ES-I3 (cell line): ENCODE measurements around the gene CFAP251.
"Not testable (repeated sequence)": the region's sequence is repeated elsewhere in the genome, so short reads cannot be mapped to it uniquely, and the experiment has no call there.

Experiments
- H3K36me3 ChIP-seq: 2 replicates; pipeline ENCODE4 v1.6.1; 2013; ENCODE audit warnings: mild to moderate bottlenecking, low read length, control low read depth, moderate library complexity; ENCODE audit not compliant: insufficient read depth
- H3K4me1 ChIP-seq: 2 replicates; pipeline ENCODE4 v1.6.1; 2013; ENCODE audit warnings: mild to moderate bottlenecking, control low read depth, low read length; ENCODE audit not compliant: insufficient read depth
- H3K9ac ChIP-seq: 2 replicates; pipeline ENCODE4 v1.6.1; 2013; ENCODE audit warnings: low read depth, mild to moderate bottlenecking, low read length, moderate library complexity
- H3K9me3 ChIP-seq: 2 replicates; pipeline ENCODE4 v1.6.1; 2013; ENCODE audit warnings: mild to moderate bottlenecking, low read length, moderate library complexity; ENCODE audit not compliant: control insufficient read depth, insufficient read depth

Gene CFAP251

GRCh38 chr12:121925358-121925695 is 6.9 kb downstream of the CFAP251 start:
- Histone ChIP-seq H3K36me3 (no peaks in the 10 kb centered on the region), H3K4me1 (peaks cover 30% of the 10 kb centered on the region), H3K9me3 (no peaks in the 10 kb centered on the region), H3K9ac (peak overlapping the region; percentile 2; the same call in 1 of the 2 replicates)

DNA sequence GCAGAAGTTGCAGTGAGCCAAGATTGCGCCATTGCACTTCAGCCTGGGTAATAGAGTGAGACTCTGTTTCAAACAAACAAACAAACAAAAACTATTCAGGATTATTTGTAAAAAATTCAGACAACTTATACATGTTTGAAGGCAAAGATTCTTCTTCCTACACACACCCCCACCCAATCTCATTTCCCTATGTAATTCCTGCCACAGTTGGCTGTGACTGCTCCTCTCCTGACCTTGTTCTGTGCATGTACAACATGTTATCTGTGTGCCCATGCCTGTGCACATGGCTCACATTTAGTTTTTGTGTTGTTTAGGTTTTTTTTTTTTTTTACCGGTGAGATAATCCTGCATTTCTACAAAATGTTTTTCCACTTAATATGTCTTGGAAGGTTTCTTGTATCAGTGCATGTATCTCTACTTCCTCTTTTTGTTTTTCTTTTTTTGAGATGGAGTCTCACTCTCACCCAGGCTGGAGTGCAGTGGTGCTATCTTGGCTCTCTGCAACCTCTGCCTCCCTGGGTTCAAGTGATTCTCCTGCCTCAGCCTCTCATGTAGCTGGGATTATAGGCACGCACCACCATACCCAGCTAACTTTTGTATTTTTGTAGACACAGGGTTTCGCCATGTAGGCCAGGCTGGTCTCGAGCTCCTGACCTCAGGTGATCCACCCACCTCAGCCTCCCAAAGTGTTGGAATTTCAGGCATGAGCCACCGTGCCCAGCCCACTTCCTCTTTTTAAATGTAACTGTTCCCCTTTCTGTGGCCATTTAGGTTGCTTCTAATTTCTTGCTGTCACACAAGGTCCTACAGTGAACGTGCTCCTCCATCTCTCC is 8.7 kb downstream of the CFAP251 start:
- H3K4me1 ChIP-seq: peaks cover 30% of the 10 kb centered on the region
- no peaks in the 10 kb centered on the region for H3K36me3 ChIP-seq
- no peaks in the 10 kb centered on the region for H3K9me3 ChIP-seq
- no peak overlapping the region for H3K9ac ChIP-seq

DNA sequence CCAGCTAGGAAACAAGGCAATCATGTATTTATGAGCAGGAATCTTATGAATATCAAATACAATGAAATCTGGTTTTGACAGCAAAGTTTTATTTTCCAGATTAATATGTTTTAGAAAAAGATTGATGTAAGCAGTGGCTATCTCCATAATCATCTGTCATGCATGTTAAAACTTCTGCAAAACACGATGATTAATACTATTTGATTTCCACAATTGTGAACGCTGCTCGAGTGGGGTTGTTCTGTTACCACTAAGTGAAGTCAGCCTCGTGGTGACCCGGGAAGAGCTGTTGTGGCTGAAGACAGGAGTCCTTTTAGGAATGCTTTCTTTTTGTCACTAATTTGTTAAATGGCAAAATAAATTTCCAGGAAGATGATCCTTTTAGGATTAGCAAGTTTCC is 9.4 kb downstream of the CFAP251 start:
- no peak overlapping the region for H3K9ac ChIP-seq
- H3K9me3 ChIP-seq: no peaks in the 10 kb centered on the region
- H3K36me3 ChIP-seq: no peaks in the 10 kb centered on the region
- H3K4me1 ChIP-seq: peaks cover 30% of the 10 kb centered on the region

DNA sequence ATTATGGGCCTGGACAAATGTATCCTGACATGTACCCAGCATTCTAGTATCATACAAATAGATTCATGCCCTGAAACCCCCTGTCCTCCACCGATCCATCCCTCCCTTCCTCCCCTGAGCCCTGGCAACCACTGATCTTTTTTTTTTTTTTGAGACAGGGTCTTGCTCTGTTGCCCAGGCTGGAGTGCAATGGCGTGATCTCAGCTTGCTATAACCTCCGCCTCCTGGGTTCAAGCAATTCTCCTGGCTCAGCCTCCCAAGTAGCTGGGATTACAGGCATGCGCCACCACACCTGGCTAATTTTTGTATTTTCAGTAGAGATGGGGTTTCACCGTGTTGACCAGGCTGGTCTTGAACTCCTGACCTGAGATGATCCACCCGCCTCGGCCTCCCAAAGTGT is 11.2 kb downstream of the CFAP251 start:
- H3K9me3 ChIP-seq, H3K36me3 ChIP-seq, H3K9ac ChIP-seq: not testable (repeated sequence)
- peaks cover 37% of the 10 kb centered on the region for H3K4me1 ChIP-seq

DNA sequence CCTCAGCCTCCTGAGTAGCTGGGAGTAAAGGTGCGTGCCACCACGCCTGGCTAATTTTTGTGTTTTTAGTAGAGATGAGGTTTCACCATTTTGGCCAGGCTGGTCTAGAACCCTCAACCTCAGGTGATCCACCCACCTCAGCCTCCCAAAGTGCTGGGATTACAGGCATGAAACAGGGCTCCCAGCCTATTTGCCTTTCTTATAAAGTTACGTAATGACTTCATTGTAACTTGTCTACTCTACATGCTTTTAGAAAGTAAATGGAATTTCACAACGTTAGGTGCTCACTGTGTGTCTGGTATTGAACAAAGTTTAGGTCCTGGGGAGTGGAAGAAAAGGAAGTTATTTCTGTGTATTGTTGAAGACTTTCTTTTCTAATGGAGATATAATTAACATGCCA is 12.5 kb downstream of the CFAP251 start:
- Histone ChIP-seq H3K9ac (no peak overlapping the region), H3K4me1 (peaks cover 30% of the 10 kb centered on the region), H3K36me3 (no peaks in the 10 kb centered on the region), H3K9me3 (no peaks in the 10 kb centered on the region)

DNA sequence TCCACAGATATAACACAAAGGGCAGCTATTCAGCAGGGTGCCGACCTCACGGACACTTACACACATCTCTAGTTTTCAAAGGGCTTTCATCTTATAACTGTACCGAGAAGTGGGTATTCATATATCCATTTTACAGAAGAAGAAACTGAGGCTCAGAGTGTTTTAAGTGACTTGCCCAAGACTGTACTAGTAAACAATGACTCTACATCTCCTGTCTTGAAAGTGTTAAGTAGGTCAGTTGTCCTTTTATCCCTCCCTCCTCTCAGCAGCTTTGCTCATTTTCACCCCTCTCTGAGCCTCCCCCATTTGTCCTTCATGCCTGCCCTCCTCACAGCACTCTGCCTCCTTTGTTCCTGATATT is 13.8 kb downstream of the CFAP251 start:
- peaks cover 24% of the 10 kb centered on the region for H3K4me1 ChIP-seq
- no peak overlapping the region for H3K9ac ChIP-seq
- H3K36me3 ChIP-seq: no peaks in the 10 kb centered on the region
- no peaks in the 10 kb centered on the region; the same call in 1 of the 2 replicates for H3K9me3 ChIP-seq

- H3K9ac ChIP-seq: no peak overlapping the region
- H3K36me3 ChIP-seq: no peaks in the 10 kb centered on the region
- H3K4me1 ChIP-seq: peaks cover 17% of the 10 kb centered on the region
These were observed 14.6 kb downstream of the CFAP251 start for GRCh38 chr12:121932914-121933521.

GRCh38 chr12:121933522-121934308 is 15.3 kb downstream of the CFAP251 start:
- no peaks in the 10 kb centered on the region for H3K36me3 ChIP-seq
- peaks cover 14% of the 10 kb centered on the region for H3K4me1 ChIP-seq
- H3K9me3 ChIP-seq: peaks cover 5% of the 10 kb centered on the region
- H3K9ac ChIP-seq: no peak overlapping the region

More at GRCh38 chr12:121932914-121933521, 14.6 kb downstream of the CFAP251 start:
- H3K9me3 ChIP-seq: peaks cover 5% of the 10 kb centered on the region

DNA sequence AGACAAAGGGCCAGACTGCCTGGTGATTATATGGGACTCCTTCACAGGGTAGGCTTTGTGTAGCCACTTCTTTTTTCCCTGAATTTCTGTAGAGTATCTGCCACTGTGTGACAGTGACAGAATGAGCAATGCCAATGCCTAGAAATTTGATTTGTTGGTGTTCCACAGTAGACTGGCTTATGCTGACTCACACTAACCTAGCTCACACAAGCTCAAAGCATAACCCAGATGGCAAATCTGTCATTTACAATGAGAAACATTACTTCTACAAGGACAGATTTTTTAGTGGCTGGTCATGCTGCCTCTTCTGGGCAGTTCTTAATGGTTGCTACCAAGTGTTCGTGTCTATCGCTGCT is 15.9 kb downstream of the CFAP251 start:
- peaks cover 14% of the 10 kb centered on the region for H3K4me1 ChIP-seq
- H3K9ac ChIP-seq: no peak overlapping the region

DNA sequence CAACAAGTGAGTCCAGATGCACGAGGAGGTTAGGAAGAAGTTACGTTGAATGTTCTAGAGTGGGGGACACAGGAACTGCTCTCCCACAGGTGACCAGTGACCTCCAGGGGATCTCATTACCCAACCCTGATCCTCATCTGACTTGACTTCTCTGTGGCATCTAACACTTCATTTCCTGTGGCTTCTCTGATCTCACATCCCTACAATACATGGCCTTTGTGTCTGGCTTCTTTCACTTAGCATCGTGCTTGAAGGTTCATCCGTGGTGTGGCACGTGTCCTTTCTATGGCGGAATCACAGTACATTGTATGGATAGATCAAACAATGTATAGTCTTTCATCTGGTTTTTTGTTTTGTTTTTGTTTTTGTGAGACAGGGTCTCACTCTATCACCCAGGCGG is 19.3 kb downstream of the CFAP251 start:
- Histone ChIP-seq H3K36me3 (no peaks in the 10 kb centered on the region), H3K9ac (no peak overlapping the region), H3K4me1 (peaks cover 21% of the 10 kb centered on the region), H3K9me3 (peaks cover 5% of the 10 kb centered on the region)

More for the DNA sequence above, 15.9 kb downstream of the CFAP251 start:
- Histone ChIP-seq H3K36me3 (no peaks in the 10 kb centered on the region), H3K9me3 (peaks cover 5% of the 10 kb centered on the region)

GRCh38 chr12:121939186-121939585 is 20.8 kb downstream of the CFAP251 start:
- H3K36me3 ChIP-seq: no peaks in the 10 kb centered on the region

GRCh38 chr12:121939992-121940766 is 21.8 kb downstream of the CFAP251 start:
- Histone ChIP-seq H3K4me1 (peaks cover 7% of the 10 kb centered on the region; the same call in 1 of the 2 replicates), H3K9ac (no peak overlapping the region), H3K9me3 (peaks cover 5% of the 10 kb centered on the region), H3K36me3 (no peaks in the 10 kb centered on the region)

More at GRCh38 chr12:121939186-121939585, 20.8 kb downstream of the CFAP251 start:
- peaks cover 9% of the 10 kb centered on the region for H3K4me1 ChIP-seq
- H3K9me3 ChIP-seq: peaks cover 5% of the 10 kb centered on the region
- H3K9ac ChIP-seq: no peak overlapping the region

GRCh38 chr12:121942145-121942718 is 23.8 kb downstream of the CFAP251 start:
- H3K9ac ChIP-seq: no peak overlapping the region
- H3K4me1 ChIP-seq: peaks cover 7% of the 10 kb centered on the region; the same call in 1 of the 2 replicates
- H3K36me3 ChIP-seq: no peaks in the 10 kb centered on the region
- H3K9me3 ChIP-seq: peaks cover 5% of the 10 kb centered on the region; the same call in 1 of the 2 replicates

- peaks cover 7% of the 10 kb centered on the region; the same call in 1 of the 2 replicates for H3K4me1 ChIP-seq
- H3K9me3 ChIP-seq: no peaks in the 10 kb centered on the region
- H3K9ac ChIP-seq: no peak overlapping the region
- H3K36me3 ChIP-seq: no peaks in the 10 kb centered on the region
These were observed 25.5 kb downstream of the CFAP251 start for GRCh38 chr12:121943926-121944325.
